Germinal center (tissue), 1 donor: ENCODE measurements around the gene PNMT.

Experiments used
- DNase-seq: peaks from one replicate; pipeline ENCODE4 v3.0.0; 2012; ENCODE audit warnings: mixed read lengths, low spot score

PNMT gene, protein sequence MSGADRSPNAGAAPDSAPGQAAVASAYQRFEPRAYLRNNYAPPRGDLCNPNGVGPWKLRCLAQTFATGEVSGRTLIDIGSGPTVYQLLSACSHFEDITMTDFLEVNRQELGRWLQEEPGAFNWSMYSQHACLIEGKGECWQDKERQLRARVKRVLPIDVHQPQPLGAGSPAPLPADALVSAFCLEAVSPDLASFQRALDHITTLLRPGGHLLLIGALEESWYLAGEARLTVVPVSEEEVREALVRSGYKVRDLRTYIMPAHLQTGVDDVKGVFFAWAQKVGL

DNA sequence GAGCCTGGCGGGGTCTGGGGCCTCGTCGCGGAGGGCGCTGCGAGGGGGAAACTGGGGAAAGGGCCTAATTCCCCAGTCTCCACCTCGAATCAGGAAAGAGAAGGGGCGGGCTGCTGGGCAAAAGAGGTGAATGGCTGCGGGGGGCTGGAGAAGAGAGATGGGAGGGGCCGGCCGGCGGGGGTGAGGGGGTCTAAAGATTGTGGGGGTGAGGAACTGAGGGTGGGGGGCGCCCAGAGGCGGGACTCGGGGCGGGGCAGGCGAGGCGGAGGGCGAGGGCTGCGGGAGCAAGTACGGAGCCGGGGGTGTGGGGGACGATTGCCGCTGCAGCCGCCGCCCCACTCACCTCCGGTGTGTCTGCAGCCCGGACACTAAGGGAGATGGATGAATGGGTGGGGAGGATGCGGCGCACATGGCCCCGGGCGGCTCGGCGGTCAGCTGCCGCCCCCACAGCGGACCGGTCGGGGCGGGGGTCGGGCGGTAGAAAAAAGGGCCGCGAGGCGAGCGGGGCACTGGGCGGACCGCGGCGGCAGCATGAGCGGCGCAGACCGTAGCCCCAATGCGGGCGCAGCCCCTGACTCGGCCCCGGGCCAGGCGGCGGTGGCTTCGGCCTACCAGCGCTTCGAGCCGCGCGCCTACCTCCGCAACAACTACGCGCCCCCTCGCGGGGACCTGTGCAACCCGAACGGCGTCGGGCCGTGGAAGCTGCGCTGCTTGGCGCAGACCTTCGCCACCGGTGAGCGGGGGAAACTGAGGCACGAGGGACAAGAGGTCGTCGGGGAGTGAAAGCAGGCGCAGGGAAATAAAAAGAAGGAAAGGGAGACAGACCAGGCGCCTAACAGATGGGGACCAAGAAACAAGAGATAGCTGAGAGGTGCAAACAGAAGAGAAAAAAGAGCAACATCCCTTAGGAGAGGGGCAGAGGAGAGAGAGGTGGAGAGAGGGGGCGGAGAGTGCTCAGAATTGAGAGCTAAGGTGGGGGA lies at the start of gene PNMT:
PNMT (plus strand) TSS at position 509 of the 980 bp plus-strand sequence; CDS start at position 532, 23 bp downstream.
- peak; percentile 82 for DNase-seq

DNA sequence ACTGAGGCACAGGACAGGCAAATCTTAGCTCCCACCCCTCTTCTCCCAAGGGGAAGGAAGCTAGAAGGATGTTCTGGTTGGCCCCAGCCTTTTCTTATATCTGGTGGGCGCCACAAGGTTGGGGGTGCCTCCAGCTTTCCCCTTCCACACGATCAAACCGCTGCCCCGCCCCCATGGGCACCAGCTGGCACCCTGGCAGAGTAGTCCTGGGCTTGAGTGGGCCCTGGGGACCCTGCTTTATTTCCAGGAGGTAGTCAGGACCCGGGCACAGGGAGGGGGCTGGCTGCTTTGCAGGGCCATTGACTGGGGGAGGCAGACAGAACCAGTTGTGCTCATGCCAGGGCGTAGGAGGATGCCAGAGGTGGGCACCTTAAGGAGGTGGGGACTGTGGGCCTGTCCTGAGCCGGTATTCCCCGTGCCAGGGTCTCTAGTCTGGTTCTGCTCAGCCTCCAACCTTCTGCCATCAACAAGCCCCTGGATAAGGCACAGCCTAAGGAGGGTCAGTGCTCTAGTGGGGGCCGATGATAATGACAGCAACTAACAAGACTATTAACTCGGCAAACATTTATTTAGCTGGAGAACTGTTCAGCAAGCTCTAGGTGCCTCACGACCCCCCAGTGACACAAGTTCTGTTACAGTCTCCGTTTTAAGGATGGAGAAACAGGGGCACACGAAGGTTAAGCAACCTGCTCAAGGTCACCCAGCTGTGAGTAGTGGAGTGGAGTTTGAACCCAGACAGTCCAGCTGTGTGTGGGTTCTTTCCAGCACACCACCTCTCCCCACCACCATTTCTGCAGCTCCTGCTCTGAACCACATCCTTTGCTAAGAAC lies 49.1 kb upstream of the PNMT start:
- DNase-seq = no peak

DNA sequence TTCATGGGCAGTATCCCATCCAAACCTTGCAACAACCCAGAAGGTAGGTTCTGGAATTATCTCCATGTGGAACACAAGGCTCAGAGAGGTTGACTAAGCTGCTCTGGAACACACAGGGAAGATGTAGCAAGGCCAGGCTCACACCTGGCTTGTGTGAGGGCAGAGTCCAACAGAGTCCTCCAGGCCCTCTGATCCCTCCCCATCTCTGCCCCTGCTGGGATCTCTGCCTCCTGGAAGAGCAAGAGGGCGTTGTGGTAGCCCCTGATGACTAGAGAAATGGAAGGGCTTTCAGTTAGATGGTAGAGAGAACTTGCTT lies 48.5 kb upstream of the PNMT start:
- DNase-seq = no peak

DNA sequence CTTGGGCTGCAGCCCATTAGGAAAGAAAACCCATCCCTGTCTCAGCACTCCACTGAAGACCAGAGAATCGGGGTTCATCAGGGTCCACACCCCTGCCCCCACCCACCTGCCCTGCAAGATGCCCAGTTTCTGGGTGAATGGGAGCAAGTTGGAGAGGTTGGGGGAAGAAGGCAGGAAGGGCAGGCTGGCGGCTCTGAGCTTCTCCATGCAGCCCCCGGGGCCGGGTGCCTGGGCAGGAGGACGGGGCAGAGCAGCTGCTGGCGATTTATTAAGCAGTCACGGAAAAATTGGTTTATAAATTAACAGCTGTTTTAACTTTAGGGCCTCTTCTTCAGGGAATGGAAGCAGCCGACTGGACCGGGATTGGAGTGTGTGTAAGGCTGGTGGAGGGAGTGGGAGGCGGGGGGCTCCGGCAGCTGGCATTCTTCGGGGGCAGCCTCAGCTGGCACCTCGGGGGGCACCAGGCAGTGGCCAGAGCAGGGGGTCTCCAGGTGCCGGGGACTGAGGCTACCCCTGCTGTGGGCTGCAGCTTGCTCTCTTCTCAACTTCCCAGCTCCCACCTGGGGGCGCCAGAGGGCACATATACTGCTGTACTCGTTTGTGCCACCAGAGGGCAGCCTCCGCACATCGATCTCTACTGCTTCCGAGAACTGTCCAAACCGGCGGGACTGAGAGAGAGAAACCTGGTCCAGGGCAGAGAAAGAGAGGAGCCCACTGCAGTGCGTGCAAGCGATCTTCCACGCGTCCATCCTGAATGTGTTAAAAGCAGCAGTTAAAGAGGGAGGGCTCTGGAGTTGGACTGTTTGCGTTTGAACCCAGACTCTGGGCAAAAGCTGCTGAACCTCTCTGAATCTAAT lies 46.5 kb upstream of the PNMT start:
- peak; percentile 87 for DNase-seq

DNA sequence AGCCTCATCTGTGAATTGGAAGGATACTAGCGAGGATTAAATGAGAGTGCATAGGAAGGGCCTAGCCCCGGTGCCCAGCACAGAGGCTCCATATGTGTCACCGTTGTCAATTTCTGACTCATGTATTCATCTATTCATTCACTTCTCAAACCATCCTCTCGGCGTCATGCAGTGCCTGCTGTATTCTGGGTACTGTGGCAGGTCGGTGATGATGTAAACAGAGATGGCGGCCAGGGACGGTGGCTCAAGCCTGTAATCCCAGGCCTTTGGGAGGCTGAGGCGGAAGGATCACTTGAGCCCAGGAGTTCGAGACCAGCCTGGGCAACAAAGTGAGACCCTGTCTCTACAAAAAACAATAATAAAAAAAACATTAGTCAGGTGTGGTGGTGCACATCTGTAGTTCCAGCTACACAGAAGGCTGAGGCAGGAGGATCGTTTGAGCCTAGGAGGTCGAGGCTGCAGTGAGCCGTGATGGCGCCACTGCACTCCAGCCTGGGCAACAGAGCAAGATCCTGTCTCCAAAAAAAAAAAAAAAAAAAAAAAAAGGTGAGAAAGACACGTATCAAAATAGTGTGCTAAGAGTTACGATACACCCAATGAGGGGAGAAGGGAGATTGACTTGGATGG lies 45.8 kb upstream of the PNMT start:
- no peak for DNase-seq

DNA sequence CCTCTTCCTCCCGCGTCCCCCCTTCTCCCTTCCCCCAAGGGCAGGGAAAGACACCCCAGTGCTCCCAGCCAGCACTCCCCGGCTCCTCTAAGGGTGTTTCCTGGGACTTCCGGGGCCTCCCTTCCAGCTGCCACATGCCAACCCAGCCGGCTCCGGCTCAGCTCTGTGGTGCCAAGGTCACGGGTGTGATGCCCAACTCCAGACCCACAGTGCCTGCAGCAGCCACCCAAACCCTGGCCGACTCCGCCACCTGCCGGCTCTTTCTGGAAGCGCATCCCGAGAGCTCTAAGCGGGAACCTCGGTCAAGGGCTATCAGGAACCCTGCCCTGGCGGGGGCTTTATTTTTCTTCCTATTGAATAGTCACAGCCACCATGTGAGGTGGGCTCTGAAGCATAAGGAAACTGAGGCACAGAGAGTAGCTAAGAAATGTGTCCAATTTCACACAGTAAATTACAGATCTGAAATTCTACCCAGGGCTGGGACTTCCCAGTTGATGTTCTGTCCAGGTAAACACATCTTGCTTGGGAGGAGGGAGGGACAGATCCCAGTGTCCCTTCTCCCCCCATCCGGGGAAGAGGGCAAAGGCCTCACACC lies 44.8 kb upstream of the PNMT start:
- DNase-seq = peak; percentile 87

DNA sequence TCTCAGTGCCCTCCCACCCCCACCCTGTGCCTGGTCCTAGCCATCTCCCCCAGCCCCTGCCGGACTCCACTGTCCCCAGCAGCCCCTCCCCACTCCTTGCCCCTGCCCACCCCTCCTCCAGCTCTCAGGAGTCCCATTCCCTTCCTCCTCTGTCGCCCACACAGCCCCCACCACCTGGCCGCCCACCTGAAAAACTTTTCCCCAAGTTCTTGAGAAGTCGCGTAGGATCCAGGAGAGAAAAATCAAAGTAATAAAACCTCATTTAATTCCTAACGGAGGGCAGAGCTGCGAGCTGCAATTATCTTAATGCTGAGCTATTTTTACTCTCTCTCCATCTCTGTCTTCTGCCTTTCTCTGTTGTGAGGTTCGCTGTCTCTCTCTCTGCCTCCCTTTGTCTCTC lies 43.9 kb upstream of the PNMT start:
- no peak for DNase-seq

DNA sequence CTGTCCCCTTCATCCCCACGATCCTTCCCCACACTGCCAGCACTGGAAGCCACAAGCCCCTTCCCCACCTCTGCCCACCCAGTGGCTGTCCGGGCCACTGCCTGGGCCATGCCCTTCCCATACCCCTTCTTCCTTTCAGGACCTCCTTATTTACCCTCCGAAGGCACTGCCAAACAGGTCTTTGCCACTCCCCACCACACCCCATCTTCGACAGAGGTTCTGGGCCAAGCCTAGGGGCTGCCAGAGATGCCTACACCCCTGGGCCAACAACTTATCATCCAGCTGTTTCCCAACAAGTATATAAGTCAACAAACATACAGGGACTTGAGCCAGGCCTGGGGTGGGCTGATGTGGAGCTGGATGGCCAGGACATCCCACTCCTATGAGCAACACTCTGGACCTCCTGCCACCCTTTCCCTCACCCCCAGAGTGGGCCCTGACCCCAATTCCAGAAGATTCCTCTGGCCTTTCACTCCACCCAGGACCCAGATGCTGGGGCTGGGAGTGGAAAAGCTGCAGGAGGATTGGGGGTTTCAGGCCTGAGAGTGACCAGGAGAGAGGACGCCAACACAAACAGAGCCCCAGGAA lies 43.0 kb upstream of the PNMT start:
- no peak for DNase-seq

DNA sequence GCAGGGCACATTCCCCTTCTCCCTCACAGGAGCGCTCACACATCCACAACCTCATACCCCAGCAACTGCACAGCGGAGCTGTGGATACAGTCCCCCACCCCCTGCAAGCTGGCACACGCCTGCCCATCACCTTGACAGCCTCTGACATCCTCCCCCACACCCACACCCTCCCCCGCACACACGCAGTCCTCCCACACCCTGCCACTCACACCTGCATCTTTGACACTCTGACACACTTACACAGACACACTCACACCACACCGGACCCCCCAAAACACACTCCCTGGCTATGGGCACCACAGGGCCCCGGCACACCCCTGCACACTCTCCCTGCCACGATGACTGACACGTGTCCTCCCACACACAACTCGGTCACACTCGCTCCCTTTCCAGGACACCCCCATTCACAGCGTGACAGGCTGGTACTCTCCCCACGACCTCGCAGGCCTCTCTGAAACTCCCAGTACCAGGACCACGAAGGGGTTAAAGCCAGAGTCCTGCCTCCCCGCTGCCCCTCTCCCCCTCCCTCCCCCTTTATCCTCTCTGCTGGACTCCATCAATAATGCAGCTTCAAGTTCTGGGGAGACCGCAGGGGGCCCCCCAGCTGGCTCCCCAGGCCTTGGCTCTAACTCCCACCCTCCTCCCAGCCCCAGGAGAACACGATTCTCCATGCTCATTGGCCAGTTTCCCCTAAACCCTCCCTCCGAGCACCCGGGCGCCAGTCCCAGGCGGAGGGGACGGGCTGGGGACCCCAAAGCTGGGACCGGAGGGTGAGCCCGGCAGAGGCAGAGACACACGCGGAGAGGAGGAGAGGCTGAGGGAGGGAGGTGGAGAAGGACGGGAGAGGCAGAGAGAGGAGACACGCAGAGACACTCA lies 41.8 kb upstream of the PNMT start, which contains the start of gene PPP1R1B:
PPP1R1B (plus strand) TSS at position 782 of the 876 bp plus-strand sequence. CDS start 441 bp downstream, outside the sequence.
- no peak for DNase-seq

DNA sequence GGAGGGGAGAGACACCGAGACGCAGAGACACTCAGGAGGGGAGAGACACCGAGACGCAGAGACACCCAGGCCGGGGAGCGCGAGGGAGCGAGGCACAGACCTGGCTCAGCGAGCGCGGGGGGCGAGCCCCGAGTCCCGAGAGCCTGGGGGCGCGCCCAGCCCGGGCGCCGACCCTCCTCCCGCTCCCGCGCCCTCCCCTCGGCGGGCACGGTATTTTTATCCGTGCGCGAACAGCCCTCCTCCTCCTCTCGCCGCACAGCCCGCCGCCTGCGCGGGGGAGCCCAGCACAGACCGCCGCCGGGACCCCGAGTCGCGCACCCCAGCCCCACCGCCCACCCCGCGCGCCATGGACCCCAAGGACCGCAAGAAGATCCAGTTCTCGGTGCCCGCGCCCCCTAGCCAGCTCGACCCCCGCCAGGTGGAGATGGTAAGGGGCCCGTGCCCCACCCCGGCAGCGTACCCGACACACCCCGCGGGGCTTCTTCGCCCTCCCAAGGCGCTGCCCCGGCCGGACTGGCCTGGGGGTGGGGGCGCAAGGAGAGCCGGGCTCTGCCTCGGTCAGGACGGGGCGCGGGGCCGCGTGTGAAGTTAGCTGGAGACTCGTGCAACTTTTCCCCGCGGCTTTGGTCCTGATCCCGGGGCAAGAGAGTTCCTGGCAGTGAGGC lies 41.1 kb upstream of the PNMT start:
- no peak for DNase-seq

DNA sequence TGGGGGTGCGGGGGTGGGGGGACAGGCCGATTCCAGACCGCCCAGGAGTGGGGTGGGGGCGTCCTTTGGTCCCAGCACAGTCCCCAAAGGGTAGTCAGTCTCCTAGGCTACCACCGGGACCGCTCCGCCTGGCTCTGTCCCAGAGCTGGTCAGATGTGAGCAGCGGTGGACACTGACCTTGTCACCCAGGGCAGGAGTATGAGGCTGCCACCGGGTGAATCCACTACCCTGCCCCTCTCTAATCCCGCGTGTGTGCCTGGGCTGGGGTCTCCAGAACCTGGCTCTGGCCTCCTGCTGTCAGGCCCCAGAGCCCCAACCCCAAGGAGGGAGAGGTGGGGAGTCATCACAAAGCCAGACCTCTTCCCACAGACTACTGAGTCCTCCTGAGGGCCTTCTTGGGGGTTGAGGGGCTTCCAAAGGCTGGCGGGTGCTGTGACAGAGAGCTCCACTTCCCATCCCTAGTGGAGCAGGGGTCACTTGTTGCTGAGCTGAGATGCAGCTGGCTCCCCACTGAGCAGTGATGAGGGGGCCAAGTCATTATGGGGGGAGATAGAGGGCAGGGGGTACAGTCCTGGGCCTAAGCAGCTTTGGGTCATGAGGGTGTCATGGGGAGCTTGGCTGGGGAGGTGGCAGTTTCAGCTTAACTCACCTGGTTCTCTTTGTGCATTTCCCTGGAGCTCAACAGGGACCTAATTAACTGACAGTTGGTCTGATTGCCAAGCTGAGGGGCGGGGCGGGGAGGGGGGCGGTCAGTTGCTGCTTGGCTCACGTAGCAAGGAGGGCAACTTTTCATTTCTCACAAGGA lies 40.3 kb upstream of the PNMT start:
- DNase-seq = no peak

DNA sequence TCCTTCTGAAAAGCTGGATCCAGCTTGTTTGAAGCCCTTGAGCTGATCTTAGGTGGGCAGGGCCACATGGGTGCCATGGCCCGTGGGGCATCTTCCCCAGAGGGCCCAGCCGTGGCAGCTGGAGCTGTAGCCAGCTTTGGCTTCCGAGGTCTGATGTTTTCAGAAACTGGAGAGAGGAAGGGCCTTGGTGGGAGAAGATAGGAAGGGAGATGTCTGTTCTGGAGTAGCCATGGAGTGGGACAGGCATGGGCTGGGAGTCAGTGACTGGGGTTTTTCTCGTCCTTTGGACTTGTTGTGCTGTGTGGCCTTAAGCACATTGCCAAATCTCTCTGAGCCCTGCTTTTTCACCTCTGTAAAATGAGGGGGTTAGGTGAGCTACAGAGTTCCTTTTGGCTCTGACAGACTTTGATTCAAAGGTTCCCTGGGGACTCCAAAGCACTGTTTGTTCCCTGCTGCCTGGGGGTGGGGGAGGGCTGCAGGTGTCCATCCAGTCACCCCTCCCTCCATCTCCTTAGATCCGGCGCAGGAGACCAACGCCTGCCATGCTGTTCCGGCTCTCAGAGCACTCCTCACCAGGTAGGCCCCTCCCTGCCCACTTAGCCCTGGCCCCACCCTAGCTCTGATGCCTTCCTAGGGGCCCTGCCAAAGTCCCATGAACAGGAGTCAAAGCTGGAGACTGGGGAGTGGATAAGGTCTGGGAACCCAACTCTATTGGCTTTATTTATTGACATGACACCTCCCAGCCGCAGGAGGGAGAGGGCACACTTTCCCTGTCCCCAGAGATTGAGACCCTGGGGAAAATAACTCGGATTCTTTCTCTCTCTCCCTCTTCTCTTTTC lies 39.4 kb upstream of the PNMT start:
- DNase-seq = no peak

DNA sequence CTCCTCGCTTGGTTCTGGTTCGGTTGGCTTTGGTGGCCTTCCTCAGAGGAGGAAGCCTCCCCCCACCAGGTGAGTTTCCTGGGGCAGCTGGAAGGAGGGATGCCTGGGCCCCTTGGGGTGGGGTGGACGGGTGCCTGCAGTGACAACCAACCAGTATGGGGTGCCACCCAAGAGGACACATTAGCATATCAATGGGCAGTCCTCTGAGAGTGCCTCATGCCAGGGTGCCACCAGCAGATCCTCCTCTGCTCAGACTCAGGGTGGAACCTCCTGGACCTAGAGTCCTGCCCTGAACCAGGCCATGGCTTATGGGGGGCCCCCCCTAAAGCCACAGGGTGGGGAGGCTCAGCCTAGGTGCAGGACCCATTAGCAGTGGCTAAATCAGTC lies 38.8 kb upstream of the PNMT start:
- DNase-seq = no peak

DNA sequence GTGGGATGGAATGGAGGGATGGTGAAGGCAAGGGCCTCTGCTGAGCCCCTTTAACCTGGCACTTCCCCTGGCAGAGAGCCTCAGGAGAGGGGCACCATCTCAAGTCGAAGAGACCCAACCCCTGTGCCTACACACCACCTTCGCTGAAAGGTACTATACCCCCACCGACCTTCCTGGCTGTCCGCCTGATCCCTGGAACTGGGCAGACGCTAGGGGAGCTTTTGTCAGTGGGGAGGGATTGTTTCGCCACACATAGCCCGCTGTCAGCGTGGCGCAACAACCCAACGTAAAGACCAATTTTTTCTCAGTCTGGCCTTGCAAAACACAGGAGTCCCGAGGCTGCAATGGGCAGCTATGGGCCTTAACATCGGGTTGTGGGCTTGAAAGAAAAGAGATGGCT lies 38.4 kb upstream of the PNMT start:
- DNase-seq = no peak

DNA sequence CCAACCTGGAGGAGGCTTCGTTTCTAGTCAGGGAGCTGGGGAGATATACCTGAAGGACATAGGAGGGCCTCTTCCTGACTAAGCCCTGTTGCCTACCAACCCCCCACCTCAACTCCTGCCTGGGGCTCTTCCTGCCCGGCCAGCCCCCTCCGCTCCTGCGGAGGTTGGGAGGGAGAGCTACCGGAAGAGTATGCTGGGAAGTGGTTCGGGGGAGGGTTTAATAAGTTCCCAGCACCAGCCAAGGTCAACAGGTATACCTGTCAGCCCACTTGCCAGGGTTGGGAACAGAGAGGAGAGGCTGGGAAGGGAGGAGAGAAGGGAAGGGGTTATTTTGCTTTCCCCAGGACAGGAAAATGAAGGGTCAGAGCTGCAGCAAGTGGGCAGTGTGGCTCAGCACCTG lies 36.9 kb upstream of the PNMT start:
- DNase-seq = no peak

DNA sequence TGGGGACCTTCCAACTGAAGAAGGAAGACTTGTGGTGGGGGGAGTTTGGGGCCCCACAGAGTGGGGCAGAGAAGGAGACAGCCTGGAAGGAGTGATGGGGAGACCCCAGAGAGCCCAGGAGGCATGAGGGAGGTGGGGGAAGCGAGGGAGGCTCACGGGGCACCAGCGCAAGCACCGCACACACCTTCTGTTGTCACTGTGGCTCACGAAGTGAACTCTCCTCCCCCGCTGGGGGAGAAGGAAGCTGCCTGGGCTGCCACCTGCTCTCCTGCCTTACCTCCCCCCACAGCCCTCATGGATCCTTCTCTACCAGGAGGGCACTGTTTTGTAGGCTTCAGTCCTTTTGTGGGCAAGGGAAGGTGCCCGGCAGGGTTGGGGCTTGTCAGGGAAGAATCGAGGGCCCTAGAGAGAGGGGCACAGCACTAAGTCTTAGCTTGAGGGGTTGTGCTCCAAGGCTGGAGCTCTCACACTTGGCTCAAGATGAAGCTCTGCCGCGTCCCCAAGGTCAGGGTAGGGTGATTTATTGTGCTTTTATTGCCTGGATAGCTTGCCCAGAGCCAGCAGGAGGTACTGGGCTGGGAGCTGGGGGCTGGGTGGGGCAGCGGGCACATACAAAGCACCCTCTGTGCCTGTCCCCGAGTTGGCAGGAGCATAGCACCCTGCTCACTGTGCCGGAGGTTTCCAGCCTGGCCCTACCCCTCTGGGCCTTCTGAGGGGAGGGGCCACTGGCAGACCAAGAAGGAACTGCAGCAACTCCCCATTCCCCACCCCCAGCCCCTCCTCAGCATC lies 35.9 kb upstream of the PNMT start:
- DNase-seq = no peak
